DMS79 (cell line): ENCODE data around the gene MAPKAPK2.
"Not testable (repeated sequence)": the region's sequence is repeated elsewhere in the genome, so short reads cannot be mapped to it uniquely, and the experiment has no call there.

Experiments
- DNase-seq: peaks from one replicate; lab custom pipeline; 2025; lab: John Stamatoyannopoulos, UW

The MAPKAPK2 gene

GRCh38 chr1:206744683-206745082 is 60.0 kb downstream of the MAPKAPK2 start:
- DNase-seq, result no peak

GRCh38 chr1:206745301-206745700 is 60.6 kb downstream of the MAPKAPK2 start:
- DNase-seq, result no peak

DNA sequence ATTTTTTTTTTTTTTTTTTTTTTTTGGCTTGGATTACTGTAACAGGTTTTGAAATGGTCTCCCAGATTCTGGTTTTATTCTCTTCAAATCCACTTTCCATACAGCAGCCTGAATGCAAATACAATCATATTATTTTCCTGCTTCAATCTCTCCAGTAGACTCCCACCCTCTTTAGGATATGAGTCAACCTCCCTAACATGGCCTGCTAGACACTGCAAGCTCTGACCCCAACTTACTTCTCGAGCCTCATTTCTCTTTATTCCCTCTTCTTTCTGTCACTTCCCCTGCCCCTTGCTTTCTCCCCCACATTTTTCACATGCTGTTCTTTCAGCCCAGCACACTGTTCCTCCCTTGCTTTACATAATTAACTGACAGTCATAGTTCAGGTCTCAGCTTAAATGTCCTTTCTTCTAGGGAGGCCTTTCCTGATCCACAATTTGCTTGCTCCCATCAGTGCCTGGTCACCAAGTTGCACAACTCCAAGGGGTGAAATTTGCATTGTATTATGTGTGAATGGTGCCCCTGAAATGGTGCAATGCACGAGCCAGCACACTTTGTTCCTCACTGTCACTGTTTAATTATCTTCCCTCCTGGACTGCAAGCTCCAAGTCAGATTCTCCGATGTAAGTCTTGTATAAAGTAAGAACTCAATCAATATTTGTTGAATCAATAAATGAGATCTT is 63.8 kb downstream of the MAPKAPK2 start:
- DNase-seq, result no peak

- no peak for DNase-seq
Observed at GRCh38 chr1:206751891-206752290, 67.2 kb downstream of the MAPKAPK2 start.

DNA sequence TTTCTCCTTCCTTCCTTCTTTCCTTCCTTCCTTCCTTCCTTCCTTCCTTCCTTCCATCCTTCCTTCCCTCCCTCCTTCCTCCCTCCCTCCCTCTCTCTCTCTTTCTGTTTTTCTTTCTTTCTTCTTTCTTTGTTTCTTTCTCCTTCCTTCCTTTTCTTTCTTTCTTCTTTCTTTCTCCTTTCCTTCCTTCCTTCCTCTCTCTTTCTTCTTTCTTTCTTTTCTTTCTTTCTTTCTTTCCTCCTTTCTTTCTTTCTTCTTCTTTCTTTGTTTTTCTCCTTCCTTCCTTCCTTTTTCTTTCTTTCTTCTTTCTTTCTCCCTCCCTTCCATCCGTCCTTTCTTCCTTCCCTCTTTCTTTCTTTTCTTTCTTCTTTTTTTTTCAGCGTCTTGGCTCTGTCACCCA is 67.8 kb downstream of the MAPKAPK2 start:
- DNase-seq, result no peak

GRCh38 chr1:206753141-206753540 is 68.4 kb downstream of the MAPKAPK2 start:
- no peak for DNase-seq

- no peak for DNase-seq
Observed at GRCh38 chr1:206754011-206754410, 69.3 kb downstream of the MAPKAPK2 start.

DNA sequence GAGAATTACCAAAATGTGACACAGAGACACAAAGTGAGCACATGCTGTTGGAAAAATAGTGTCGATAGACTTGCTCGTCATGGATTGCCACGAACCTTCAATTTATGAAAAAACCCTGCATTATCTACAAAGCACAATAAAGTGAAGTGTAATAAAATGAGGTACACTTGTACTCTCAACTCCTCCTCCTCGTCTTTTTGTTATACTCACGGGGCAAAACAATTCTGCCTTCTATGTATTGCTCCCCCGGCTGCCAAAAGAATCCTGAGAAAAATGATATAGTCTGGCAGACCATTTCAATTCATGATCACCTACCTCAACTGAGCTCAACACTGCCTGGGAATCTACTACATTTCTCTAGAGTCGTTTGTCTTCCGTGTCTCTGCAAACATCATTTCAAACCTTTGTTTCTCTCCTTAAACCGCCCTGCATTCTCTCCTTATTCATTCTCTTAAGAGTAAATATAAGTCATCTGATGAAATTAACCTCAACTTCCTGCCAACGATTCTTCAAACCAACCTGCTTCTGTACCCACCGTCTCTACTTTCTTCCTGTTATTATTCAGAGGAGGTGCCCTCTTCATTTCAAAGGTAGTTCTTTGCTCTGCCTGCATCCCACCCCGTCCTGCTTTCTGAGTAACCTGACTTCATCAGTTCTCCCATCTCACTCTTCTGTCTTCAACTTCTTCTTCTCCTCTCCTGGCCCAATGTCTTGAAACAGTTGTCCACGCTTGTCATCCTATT is 73.0 kb downstream of the MAPKAPK2 start:
- DNase-seq, result no peak

GRCh38 chr1:206760590-206760989 is 75.9 kb downstream of the MAPKAPK2 start:
- no peak for DNase-seq

DNA sequence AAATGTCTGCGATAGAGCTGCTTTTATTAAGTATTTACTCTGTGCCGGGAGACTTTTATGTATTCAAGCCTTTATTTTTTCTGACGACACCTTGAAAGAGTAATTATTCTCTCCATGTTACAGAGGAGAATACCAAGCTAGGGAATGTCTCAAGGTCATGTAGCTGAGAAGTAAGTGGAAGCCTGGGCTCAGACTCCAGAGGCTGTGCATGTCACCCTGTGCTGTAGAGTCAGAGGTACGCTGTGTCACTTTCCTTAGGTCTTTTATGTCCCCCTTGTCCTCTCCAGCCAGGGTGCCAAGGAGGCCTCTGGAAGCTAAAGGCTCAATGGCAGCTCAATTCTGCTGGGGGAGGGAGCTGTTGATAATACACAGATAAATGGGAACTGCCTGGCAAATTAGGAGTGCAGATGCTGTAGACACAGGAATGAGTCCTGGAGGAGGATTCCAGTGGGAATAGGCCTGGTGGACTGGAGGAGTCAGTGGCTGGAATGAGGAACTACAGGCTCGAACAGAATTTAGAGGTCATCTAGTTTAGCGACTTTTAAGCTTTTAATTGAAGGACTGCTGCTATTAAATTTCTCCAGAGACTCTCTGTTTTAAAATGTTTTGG is 76.6 kb downstream of the MAPKAPK2 start:
- DNase-seq, result no peak

- not testable (repeated sequence) for DNase-seq
Observed at GRCh38 chr1:206762741-206763364, 78.1 kb downstream of the MAPKAPK2 start.

DNA sequence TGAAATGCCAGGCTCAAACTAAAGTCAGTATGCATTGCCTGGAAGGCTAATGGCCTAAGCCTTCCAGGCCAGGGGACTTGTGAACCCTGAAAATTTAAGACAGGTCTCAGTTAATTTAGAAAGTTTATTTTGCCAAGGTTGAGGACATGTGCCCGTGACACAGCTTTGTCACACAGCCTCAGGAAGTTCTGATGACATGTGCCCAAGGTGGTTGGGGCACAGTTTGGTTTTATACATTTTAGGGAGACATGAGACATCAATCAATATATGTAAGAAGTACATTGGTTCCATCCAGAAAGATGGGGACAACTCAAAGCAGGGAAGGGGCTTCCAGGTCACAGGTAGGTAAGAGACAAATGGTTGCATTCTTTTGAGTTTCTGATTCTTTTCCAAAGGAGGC is 81.1 kb downstream of the MAPKAPK2 start:
- not testable (repeated sequence) for DNase-seq

DNA sequence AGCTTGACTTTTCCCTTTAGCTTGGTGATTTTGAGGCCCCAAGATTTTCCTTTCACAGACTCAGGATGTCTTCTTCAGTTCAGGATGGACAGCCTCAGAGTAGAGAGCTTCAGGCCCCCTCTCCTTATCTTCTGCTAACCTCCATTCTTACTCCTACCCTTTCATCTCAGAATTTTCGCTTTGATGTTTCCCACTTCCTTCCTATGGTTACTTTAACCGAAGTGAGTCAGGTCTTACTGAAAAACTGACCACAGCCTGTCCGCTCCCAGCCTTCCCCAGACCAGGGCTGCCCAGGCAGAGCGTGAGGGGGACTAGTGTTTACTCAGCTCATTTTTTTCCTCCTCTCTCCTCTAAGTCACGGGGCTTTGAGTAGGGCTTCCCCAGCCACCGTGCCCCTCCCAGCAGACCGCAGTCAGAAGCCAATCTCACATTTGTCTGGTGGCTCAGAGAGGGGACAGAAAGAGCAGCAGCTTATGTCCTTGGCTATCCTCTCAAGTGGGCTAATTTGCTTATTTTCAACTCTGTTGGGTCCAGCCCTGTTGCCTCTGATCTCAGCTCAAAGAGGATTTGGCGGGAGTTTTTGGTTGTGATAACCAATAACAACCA is 81.6 kb downstream of the MAPKAPK2 start:
- DNase-seq, result no peak

DNA sequence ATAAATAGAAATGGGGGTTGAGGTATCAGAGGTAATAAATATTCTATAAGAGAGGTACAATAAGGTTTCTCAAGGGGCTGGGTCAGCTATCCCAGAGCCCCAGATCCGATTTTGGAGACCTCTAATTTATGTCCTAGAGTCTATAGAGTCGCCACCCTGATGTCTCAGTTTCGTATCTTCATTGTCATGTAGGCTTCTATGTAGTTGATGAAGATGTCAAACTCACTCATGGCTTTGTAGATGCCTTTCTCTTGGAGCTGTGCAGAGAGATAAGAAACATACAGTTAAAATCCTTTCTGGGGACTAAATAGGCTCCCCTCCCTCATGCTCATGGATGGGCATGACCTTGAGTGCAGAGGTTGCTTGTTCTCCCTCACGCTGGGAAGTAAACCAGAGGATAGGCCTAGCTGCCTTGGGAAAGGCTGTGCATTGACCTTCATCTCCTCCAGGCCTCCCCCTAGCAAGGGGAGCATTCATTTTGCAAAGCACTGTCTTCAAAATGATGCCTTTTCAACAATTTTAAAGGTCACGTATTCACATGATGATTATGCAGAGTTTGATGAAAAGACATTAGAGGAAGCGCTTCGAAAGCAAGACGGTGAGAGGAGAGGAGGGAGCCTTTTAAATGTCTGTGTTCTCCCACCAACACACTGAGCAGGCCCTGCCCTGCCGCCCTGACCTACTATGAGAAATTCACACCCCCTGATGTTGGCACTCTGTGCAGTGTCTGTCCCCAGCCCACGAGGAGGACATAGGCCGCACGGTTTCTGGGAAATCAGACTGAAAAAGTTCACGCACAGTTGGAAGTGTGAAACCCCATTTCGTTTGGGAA is 84.0 kb downstream of the MAPKAPK2 start:
- no peak for DNase-seq

GRCh38 chr1:206769304-206769731 is 84.6 kb downstream of the MAPKAPK2 start:
- no peak for DNase-seq

- no peak for DNase-seq
Observed at GRCh38 chr1:206770531-206771337, 86.0 kb downstream of the MAPKAPK2 start, which contains the start of gene IL19. Gene IL19 (plus strand): TSS chr1:206770773. CDS start chr1:206836663, 65,890 bp downstream.

DNA sequence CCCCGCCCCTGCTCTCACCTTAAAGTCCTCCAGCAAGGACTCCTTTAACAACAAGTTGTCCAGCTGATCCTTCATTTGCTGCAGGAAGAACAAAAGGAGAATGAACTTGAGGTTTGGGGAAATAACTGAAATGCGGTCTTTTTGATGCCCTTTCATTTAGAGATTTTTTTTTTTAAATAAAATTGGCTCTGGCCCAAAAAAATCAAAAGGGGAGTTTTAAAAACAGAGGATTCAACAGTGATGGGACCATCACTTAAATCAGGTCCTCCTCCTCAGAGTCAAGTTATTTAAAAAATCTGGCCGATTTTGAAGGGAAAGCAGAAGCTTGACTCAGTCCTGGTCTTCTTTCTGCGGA is 86.6 kb downstream of the MAPKAPK2 start:
- DNase-seq, result no peak

DNA sequence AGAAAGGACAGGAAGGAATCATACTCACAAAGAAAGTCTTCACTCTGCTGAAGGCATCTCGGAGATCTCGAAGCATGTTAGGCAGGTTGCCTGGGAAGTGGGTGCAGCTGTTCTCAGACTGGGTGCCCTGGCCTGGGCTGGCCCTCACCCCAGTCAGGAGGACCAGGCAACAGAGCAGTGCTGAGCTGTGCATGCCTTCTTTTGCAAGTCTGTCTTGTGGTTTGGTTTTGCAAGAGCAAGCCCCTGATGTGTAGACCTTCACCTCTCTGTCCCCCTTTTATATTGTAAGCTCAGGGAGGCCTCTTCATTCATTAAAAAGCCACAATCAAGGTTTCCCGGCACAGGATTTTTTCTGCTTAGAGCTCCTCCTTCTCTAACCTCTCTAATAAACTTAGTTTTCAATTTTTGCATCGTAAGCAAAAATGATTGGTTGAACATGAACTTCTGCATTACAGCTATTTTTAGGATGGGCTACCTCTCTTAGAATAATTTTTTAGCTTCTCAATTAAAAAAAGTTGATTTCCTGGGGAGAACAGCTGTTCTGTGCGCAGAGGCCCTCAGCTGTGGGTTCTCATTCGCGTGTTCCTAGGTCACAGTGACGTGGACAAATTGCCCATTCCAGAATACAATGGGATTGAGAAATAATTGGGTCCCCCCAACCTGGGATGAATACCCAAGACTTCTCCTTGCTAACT is 87.7 kb downstream of the MAPKAPK2 start, which contains the start of gene IL10:
TSS of gene IL10 (minus strand) at position 252 of the 695 bp plus-strand sequence. CDS start at position 193, 59 bp downstream.
- DNase-seq, result no peak

DNA sequence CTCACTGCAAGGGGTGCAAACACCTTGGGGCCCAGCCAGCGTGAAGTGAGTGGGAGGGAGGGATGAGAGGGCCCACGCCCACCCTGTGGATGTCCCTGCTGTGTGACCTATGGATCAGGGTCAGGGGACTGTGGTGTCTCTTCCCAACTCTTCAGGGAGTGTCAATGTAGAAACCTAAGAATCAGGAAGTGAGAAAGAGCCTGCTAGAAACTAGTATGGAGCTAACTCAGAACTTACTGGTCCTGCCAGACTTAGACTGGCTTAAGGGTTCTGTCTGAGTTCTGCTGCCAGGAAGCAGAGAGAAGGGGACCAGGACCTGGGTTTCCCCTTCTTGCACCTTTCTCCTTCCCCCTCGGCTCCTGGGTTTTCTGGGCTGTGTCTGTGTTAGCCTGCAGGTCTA is 89.4 kb downstream of the MAPKAPK2 start:
- DNase-seq, result no peak

GRCh38 chr1:206776229-206776628 is 91.5 kb downstream of the MAPKAPK2 start:
- DNase-seq, result no peak
